GM18526 (cell line): ENCODE results near the gene PACS2.

Experiments used
- POLR2A ChIP-seq: IDR thresholded peaks from 3 replicates; pipeline ENCODE4 v1.6.1; 2011; ENCODE audit not compliant: insufficient read length; ENCODE audit errors: extremely low read depth

The PACS2 gene

GRCh38 chr14:105351920-105352851 is 37.6 kb downstream of the PACS2 start:
- TF ChIP-seq POLR2A = no peak

- no peak for TF ChIP-seq POLR2A
Measured at GRCh38 chr14:105353136-105353535, 38.6 kb downstream of the PACS2 start.

- no peak for TF ChIP-seq POLR2A
Measured at GRCh38 chr14:105354541-105354940, 40.0 kb downstream of the PACS2 start.

GRCh38 chr14:105355049-105355575 is 40.6 kb downstream of the PACS2 start:
- TF ChIP-seq POLR2A = no peak

GRCh38 chr14:105355850-105356604 is 41.5 kb downstream of the PACS2 start:
- no peak for TF ChIP-seq POLR2A

GRCh38 chr14:105356927-105357326 is 42.4 kb downstream of the PACS2 start:
- TF ChIP-seq POLR2A = no peak

GRCh38 chr14:105357626-105358025 is 43.1 kb downstream of the PACS2 start:
- TF ChIP-seq POLR2A = no peak

GRCh38 chr14:105358140-105358846 is 43.7 kb downstream of the PACS2 start:
- TF ChIP-seq POLR2A = no peak

- TF ChIP-seq POLR2A = no peak
Measured at GRCh38 chr14:105358943-105359342, 44.4 kb downstream of the PACS2 start.

- TF ChIP-seq POLR2A = no peak
Measured at GRCh38 chr14:105363847-105364708, 49.5 kb downstream of the PACS2 start.

GRCh38 chr14:105365101-105365500 is 50.6 kb downstream of the PACS2 start:
- no peak for TF ChIP-seq POLR2A

- no peak for TF ChIP-seq POLR2A
Measured at GRCh38 chr14:105365681-105366080, 51.1 kb downstream of the PACS2 start.

- no peak for TF ChIP-seq POLR2A
Measured at GRCh38 chr14:105366386-105367074, 52.0 kb downstream of the PACS2 start.

GRCh38 chr14:105367116-105368031 is 52.8 kb downstream of the PACS2 start:
- no peak for TF ChIP-seq POLR2A
